ENCODE measurements around the gene RHO.

RHO gene

GRCh38 chr3:129574206-129574605 is 45.8 kb downstream of the RHO start:
- Histone ChIP-seq H3K4me3 (ENCODE audit: low read depth in 1 of 2, low read length in 2 of 2) (no peak overlapping the region), H2AFZ (ENCODE audit: low read depth, low read length) (no peak overlapping the region), H3K4me2 (ENCODE audit: insufficient read depth, low read length) (no peak overlapping the region), H3K36me3 (ENCODE audit: insufficient read depth, low read length) (peaks cover 100% of the 10 kb centered on the region), H3K9ac (ENCODE audit: low read depth, low read length) (no peak overlapping the region), H3K9me3 (ENCODE audit: insufficient read depth, low read length, severe bottlenecking) (no peaks in the 10 kb centered on the region), H3K4me1 (ENCODE audit: insufficient read depth, low read length) (peaks cover 30% of the 10 kb centered on the region), H3K79me2 (ENCODE audit: insufficient read depth, low read length) (no peaks in the 10 kb centered on the region), H3K27ac (ENCODE audit: low read length) (no peak overlapping the region), H4K20me1 (ENCODE audit: insufficient read depth, low read length) (peaks cover 54% of the 10 kb centered on the region), H3K27me3 (ENCODE audit: insufficient read depth, low read length, poor library complexity) (no peaks in the 10 kb centered on the region)
- DNase-seq (no peak), ATAC-seq (ENCODE audit: insufficient read depth, low read depth) (no peak)
- no peak for TF ChIP-seq CTCF (IDR thresholded peaks at IDR 0.05; ENCODE audit: borderline replicate concordance, extremely low read depth, low read length, poor library complexity, severe bottlenecking)
- TF ChIP-seq EZH2 (IDR thresholded peaks at IDR 0.05; ENCODE audit: borderline replicate concordance, low read depth, low read length, severe bottlenecking) = no peak

GRCh38 chr3:129575233-129575996 is 47.0 kb downstream of the RHO start:
- Histone ChIP-seq H3K27ac (ENCODE audit: low read length) (peak overlapping the region; percentile 62), H3K9ac (ENCODE audit: low read depth, low read length) (no peak overlapping the region), H3K4me2 (ENCODE audit: insufficient read depth, low read length) (no peak overlapping the region), H3K36me3 (ENCODE audit: insufficient read depth, low read length) (peaks cover 100% of the 10 kb centered on the region), H3K9me3 (ENCODE audit: insufficient read depth, low read length, severe bottlenecking) (no peaks in the 10 kb centered on the region), H4K20me1 (ENCODE audit: insufficient read depth, low read length) (peaks cover 51% of the 10 kb centered on the region), H3K27me3 (ENCODE audit: insufficient read depth, low read length, poor library complexity) (no peaks in the 10 kb centered on the region), H3K79me2 (ENCODE audit: insufficient read depth, low read length) (0 out of 2 replicates have a peak, but pooled peaks cover 5% of the 10 kb centered on the region), H3K4me1 (ENCODE audit: insufficient read depth, low read length) (peaks cover 40% of the 10 kb centered on the region), H2AFZ (ENCODE audit: low read depth, low read length) (no peak overlapping the region), H3K4me3 (ENCODE audit: low read depth in 1 of 2, low read length in 2 of 2) (no peak overlapping the region)
- no peak for DNase-seq
- no peak for TF ChIP-seq CTCF (IDR thresholded peaks at IDR 0.05; ENCODE audit: borderline replicate concordance, extremely low read depth, low read length, poor library complexity, severe bottlenecking)
- no peak for TF ChIP-seq EZH2 (IDR thresholded peaks at IDR 0.05; ENCODE audit: borderline replicate concordance, low read depth, low read length, severe bottlenecking)
- ATAC-seq (ENCODE audit: insufficient read depth, low read depth) = no peak

GRCh38 chr3:129575997-129576384 is 47.6 kb downstream of the RHO start:
- H3K4me1 ChIP-seq (ENCODE audit: insufficient read depth, low read length) = peaks cover 40% of the 10 kb centered on the region
- H3K9me3 ChIP-seq (ENCODE audit: insufficient read depth, low read length, severe bottlenecking) = no peaks in the 10 kb centered on the region
- no peak for TF ChIP-seq CTCF (IDR thresholded peaks at IDR 0.05; ENCODE audit: borderline replicate concordance, extremely low read depth, low read length, poor library complexity, severe bottlenecking)
- no peak for TF ChIP-seq EZH2 (IDR thresholded peaks at IDR 0.05; ENCODE audit: borderline replicate concordance, low read depth, low read length, severe bottlenecking)
- H3K4me2 ChIP-seq (ENCODE audit: insufficient read depth, low read length) = no peak overlapping the region
- H2AFZ ChIP-seq (ENCODE audit: low read depth, low read length) = no peak overlapping the region
- no peak for ATAC-seq (ENCODE audit: insufficient read depth, low read depth)
- no peak for DNase-seq
- H3K27me3 ChIP-seq (ENCODE audit: insufficient read depth, low read length, poor library complexity) = no peaks in the 10 kb centered on the region
- H3K4me3 ChIP-seq (ENCODE audit: low read depth in 1 of 2, low read length in 2 of 2) = no peak overlapping the region
- no peak overlapping the region for H3K9ac ChIP-seq (ENCODE audit: low read depth, low read length)
- 0 out of 2 replicates have a peak, but pooled peaks cover 11% of the 10 kb centered on the region for H3K79me2 ChIP-seq (ENCODE audit: insufficient read depth, low read length)
- H3K36me3 ChIP-seq (ENCODE audit: insufficient read depth, low read length) = peaks cover 100% of the 10 kb centered on the region
- peaks cover 51% of the 10 kb centered on the region for H4K20me1 ChIP-seq (ENCODE audit: insufficient read depth, low read length)
- peak overlapping the region; percentile 62 for H3K27ac ChIP-seq (ENCODE audit: low read length)
